ENCODE measurements around the gene LEMD1. TPM values are rescaled to one million over a fixed set of nuclear protein-coding genes. Genes with fewer than 3 reads are reported as not detected.

LEMD1 gene
- not detected for total RNA-seq

GRCh38 chr1:205421798-205422197 lies at the start of gene LEMD1:
TSS of gene LEMD1 (minus strand) at chr1:205422056. CDS start at chr1:205420536, 1,520 bp downstream.
- no peak for DNase-seq

GRCh38 chr1:205470131-205470530 lies 48.3 kb upstream of the LEMD1 start:
- DNase-seq, result no peak

GRCh38 chr1:205466595-205467220 lies 44.9 kb upstream of the LEMD1 start:
- no peak for DNase-seq

GRCh38 chr1:205465392-205465791 lies 43.5 kb upstream of the LEMD1 start:
- no peak for DNase-seq

- DNase-seq, result no peak
Measured at GRCh38 chr1:205458777-205459566, 37.1 kb upstream of the LEMD1 start.

GRCh38 chr1:205456868-205457745 lies 35.3 kb upstream of the LEMD1 start:
- DNase-seq, result no peak

GRCh38 chr1:205456383-205456867 lies 34.6 kb upstream of the LEMD1 start:
- DNase-seq, result no peak

- DNase-seq, result no peak
Measured at GRCh38 chr1:205455581-205456382, 33.9 kb upstream of the LEMD1 start, which contains the start of gene BLACAT1. TSS of gene BLACAT1 (minus strand) at chr1:205456045.

- DNase-seq, result no peak
Measured at GRCh38 chr1:205454903-205455335, 33.1 kb upstream of the LEMD1 start.

- DNase-seq, result no peak
Measured at GRCh38 chr1:205453466-205453865, 31.6 kb upstream of the LEMD1 start.

GRCh38 chr1:205452933-205453332 lies 31.1 kb upstream of the LEMD1 start:
- DNase-seq, result no peak

- no peak for DNase-seq
Measured at GRCh38 chr1:205452364-205452763, 30.5 kb upstream of the LEMD1 start.

- no peak for DNase-seq
Measured at GRCh38 chr1:205451759-205452164, 29.9 kb upstream of the LEMD1 start.

- no peak for DNase-seq
Measured at GRCh38 chr1:205451202-205451601, 29.3 kb upstream of the LEMD1 start.

- no peak for DNase-seq
Measured at GRCh38 chr1:205450448-205450847, 28.6 kb upstream of the LEMD1 start.

GRCh38 chr1:205449750-205450443 lies 28.0 kb upstream of the LEMD1 start:
- no peak for DNase-seq

GRCh38 chr1:205449254-205449749 lies 27.4 kb upstream of the LEMD1 start:
- DNase-seq, result no peak

- DNase-seq, result no peak
Measured at GRCh38 chr1:205448540-205449253, 26.8 kb upstream of the LEMD1 start.

GRCh38 chr1:205447457-205448341 lies 25.8 kb upstream of the LEMD1 start:
- no peak for DNase-seq
